GOT3 (cell line): ENCODE measurements around the gene ICAM2.

ENCODE experiments used
- DNase-seq: peaks from one replicate; lab custom pipeline; 2025; ENCODE audit warnings: mixed read lengths; lab: John Stamatoyannopoulos, UW

ICAM2 gene

GRCh38 chr17:64020056-64020766 lies at the start of gene ICAM2:
TSS of gene ICAM2 (minus strand) at chr17:64020633. CDS start at chr17:64006691, 13,942 bp downstream.
- DNase-seq: no peak

- no peak for DNase-seq
Observed at GRCh38 chr17:64070213-64070612, 49.8 kb upstream of the ICAM2 start.

GRCh38 chr17:64069143-64069542 lies 48.7 kb upstream of the ICAM2 start:
- no peak for DNase-seq

- DNase-seq: no peak
Observed at GRCh38 chr17:64067657-64068056, 47.2 kb upstream of the ICAM2 start.

- no peak for DNase-seq
Observed at GRCh38 chr17:64066716-64067115, 46.3 kb upstream of the ICAM2 start.

- no peak for DNase-seq
Observed at GRCh38 chr17:64065161-64065560, 44.7 kb upstream of the ICAM2 start.

- no peak for DNase-seq
Observed at GRCh38 chr17:64064331-64064730, 43.9 kb upstream of the ICAM2 start.

- no peak for DNase-seq
Observed at GRCh38 chr17:64063766-64064224, 43.4 kb upstream of the ICAM2 start.

GRCh38 chr17:64063088-64063487 lies 42.7 kb upstream of the ICAM2 start:
- no peak for DNase-seq

GRCh38 chr17:64061178-64061898 lies 40.9 kb upstream of the ICAM2 start:
- DNase-seq: no peak

GRCh38 chr17:64060331-64060730 lies 39.9 kb upstream of the ICAM2 start:
- DNase-seq: no peak

GRCh38 chr17:64059756-64060155 lies 39.3 kb upstream of the ICAM2 start:
- no peak for DNase-seq

GRCh38 chr17:64058621-64059020 lies 38.2 kb upstream of the ICAM2 start:
- DNase-seq: no peak

GRCh38 chr17:64057701-64058263 lies 37.3 kb upstream of the ICAM2 start:
- no peak for DNase-seq

- DNase-seq: no peak
Observed at GRCh38 chr17:64056269-64057005, 36.0 kb upstream of the ICAM2 start.

- DNase-seq: no peak
Observed at GRCh38 chr17:64055183-64056142, 35.0 kb upstream of the ICAM2 start.

- DNase-seq: no peak
Observed at GRCh38 chr17:64054304-64054703, 33.9 kb upstream of the ICAM2 start.

- no peak for DNase-seq
Observed at GRCh38 chr17:64053101-64053500, 32.7 kb upstream of the ICAM2 start.

GRCh38 chr17:64051153-64051552 lies 30.7 kb upstream of the ICAM2 start:
- no peak for DNase-seq

- no peak for DNase-seq
Observed at GRCh38 chr17:64048805-64049204, 28.4 kb upstream of the ICAM2 start.

- DNase-seq: no peak
Observed at GRCh38 chr17:64045176-64045575, 24.7 kb upstream of the ICAM2 start.
